HUES6 (cell line): ENCODE measurements around the gene CPLX3.

Source experiments
- H3K27ac ChIP-seq: 2 replicates; pipeline ENCODE4 v1.7.0; 2013; ENCODE audit warnings: low read depth, mild to moderate bottlenecking, low read length, inconsistent platforms
- H3K27me3 ChIP-seq: 2 replicates; pipeline ENCODE4 v1.6.1; 2013; ENCODE audit warnings: low read length; ENCODE audit not compliant: control insufficient read depth, insufficient read depth
- H3K36me3 ChIP-seq: 2 replicates; pipeline ENCODE4 v1.6.1; 2013; ENCODE audit warnings: low read length; ENCODE audit not compliant: control insufficient read depth, insufficient read depth
- H3K4me1 ChIP-seq: 2 replicates; pipeline ENCODE4 v1.6.1; 2013; ENCODE audit warnings: low read length; ENCODE audit not compliant: control insufficient read depth, insufficient read depth
- H3K4me3 ChIP-seq: 2 replicates; pipeline ENCODE4 v1.5.1; 2013; ENCODE audit warnings: low read depth, low read length
- H3K9ac ChIP-seq: one replicate; pipeline ENCODE4 v1.6.1; 2013; ENCODE audit warnings: mild to moderate bottlenecking, low read length
- H3K9me3 ChIP-seq: 2 replicates; pipeline ENCODE4 v1.6.1; 2013; ENCODE audit warnings: low read depth, low read length; ENCODE audit not compliant: control insufficient read depth, insufficient read depth

CPLX3 gene

DNA sequence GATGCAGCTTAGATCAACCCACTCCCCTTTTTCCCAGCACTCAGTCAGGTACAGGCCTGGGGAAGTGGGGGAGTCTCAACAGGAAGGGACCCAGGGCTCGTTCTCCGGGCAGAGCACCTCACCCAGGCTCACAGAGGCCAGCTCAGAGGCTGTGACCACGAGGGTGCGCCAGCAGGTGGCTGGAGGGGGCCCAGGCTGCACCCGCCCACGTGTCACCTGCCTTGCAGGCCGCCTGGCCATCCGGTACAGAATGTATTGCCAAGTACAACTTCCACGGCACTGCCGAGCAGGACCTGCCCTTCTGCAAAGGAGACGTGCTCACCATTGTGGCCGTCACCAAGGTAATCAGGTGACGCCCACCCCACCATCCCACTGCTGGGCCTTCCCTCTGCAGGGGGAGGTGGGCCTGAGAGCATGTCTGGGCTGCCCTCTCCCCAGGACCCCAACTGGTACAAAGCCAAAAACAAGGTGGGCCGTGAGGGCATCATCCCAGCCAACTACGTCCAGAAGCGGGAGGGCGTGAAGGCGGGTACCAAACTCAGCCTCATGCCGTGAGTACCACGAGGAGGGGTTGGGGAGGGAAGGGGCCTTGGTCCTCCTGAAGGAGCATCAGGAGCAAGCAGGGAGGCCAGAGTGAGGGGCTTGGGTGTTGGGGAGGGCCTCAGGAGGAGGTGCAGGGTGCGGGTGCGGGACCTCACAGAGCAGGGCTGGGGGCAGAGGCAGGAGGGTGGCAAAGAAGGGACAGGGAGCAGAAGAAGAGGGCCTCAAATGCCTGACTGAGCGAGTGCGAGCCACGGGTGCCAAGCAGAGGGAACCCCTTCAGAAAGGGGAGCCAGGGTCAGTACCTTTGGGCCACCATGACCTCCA, 27.8 kb upstream of the CPLX3 start:
- peaks cover 48% of the 10 kb centered on the region for H3K36me3 ChIP-seq
- H3K27ac ChIP-seq: no peak overlapping the region
- H3K4me3 ChIP-seq: no peak overlapping the region
- H3K4me1 ChIP-seq: peaks cover 4% of the 10 kb centered on the region; the same call in 1 of the 2 replicates
- H3K9me3 ChIP-seq: no peaks in the 10 kb centered on the region
- H3K9ac ChIP-seq: no peak overlapping the region
- H3K27me3 ChIP-seq: no peaks in the 10 kb centered on the region

GRCh38 chr15:74799255-74799855, 27.1 kb upstream of the CPLX3 start:
- no peaks in the 10 kb centered on the region for H3K9me3 ChIP-seq
- no peak overlapping the region for H3K27ac ChIP-seq
- peaks cover 56% of the 10 kb centered on the region for H3K36me3 ChIP-seq
- no peaks in the 10 kb centered on the region for H3K27me3 ChIP-seq
- no peak overlapping the region for H3K4me3 ChIP-seq
- H3K4me1 ChIP-seq: peaks cover 4% of the 10 kb centered on the region; the same call in 1 of the 2 replicates
- no peak overlapping the region for H3K9ac ChIP-seq

GRCh38 chr15:74799856-74800558, 26.4 kb upstream of the CPLX3 start:
- H3K27me3 ChIP-seq: no peaks in the 10 kb centered on the region
- H3K4me3 ChIP-seq: no peak overlapping the region
- peaks cover 58% of the 10 kb centered on the region for H3K36me3 ChIP-seq
- H3K27ac ChIP-seq: no peak overlapping the region
- H3K9me3 ChIP-seq: no peaks in the 10 kb centered on the region
- no peak overlapping the region for H3K9ac ChIP-seq
- peaks cover 4% of the 10 kb centered on the region; the same call in 1 of the 2 replicates for H3K4me1 ChIP-seq

DNA sequence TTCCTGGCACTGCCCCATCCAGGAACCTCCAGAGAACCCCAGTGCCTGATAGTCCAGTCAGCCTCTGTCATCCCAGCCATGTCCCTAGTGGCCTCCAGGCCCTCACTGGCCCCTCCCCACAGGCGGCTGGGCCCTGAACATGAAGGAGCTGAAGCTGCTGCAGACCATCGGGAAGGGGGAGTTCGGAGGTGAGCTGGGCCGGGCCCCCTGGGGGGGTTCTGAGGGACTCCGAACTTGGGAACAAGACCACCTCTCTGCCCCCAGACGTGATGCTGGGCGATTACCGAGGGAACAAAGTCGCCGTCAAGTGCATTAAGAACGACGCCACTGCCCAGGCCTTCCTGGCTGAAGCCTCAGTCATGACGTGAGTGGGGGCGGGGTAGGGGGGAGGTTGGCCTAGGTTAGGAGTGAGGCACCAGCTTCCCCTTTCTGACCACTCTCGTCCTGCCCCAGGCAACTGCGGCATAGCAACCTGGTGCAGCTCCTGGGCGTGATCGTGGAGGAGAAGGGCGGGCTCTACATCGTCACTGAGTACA, 25.8 kb upstream of the CPLX3 start:
- no peaks in the 10 kb centered on the region for H3K27me3 ChIP-seq
- H3K27ac ChIP-seq: no peak overlapping the region
- H3K36me3 ChIP-seq: peaks cover 60% of the 10 kb centered on the region
- H3K4me1 ChIP-seq: peaks cover 4% of the 10 kb centered on the region; the same call in 1 of the 2 replicates
- H3K4me3 ChIP-seq: no peak overlapping the region
- H3K9ac ChIP-seq: no peak overlapping the region
- no peaks in the 10 kb centered on the region for H3K9me3 ChIP-seq

- H3K9ac ChIP-seq: no peak overlapping the region
- H3K9me3 ChIP-seq: no peaks in the 10 kb centered on the region
- peaks cover 60% of the 10 kb centered on the region for H3K36me3 ChIP-seq
- H3K4me1 ChIP-seq: peaks cover 4% of the 10 kb centered on the region; the same call in 1 of the 2 replicates
- H3K27me3 ChIP-seq: no peaks in the 10 kb centered on the region
- H3K4me3 ChIP-seq: no peak overlapping the region
- no peak overlapping the region for H3K27ac ChIP-seq
These were observed 25.0 kb upstream of the CPLX3 start for GRCh38 chr15:74801311-74801997.

GRCh38 chr15:74802290-74802689, 24.1 kb upstream of the CPLX3 start:
- Histone ChIP-seq H3K27me3 (no peaks in the 10 kb centered on the region), H3K4me1 (peaks cover 4% of the 10 kb centered on the region; the same call in 1 of the 2 replicates), H3K36me3 (peaks cover 60% of the 10 kb centered on the region), H3K9ac (no peak overlapping the region), H3K4me3 (no peak overlapping the region), H3K9me3 (no peaks in the 10 kb centered on the region), H3K27ac (no peak overlapping the region)

- Histone ChIP-seq H3K36me3 (peaks cover 60% of the 10 kb centered on the region), H3K4me1 (peaks cover 4% of the 10 kb centered on the region; the same call in 1 of the 2 replicates), H3K27me3 (no peaks in the 10 kb centered on the region), H3K9ac (no peak overlapping the region), H3K4me3 (no peak overlapping the region), H3K27ac (no peak overlapping the region), H3K9me3 (no peaks in the 10 kb centered on the region)
These were observed 23.5 kb upstream of the CPLX3 start for GRCh38 chr15:74802862-74803447.

GRCh38 chr15:74804935-74805334, 21.5 kb upstream of the CPLX3 start:
- Histone ChIP-seq H3K4me3 (no peak overlapping the region), H3K27ac (no peak overlapping the region), H3K36me3 (peaks cover 43% of the 10 kb centered on the region), H3K9ac (no peak overlapping the region), H3K9me3 (no peaks in the 10 kb centered on the region), H3K4me1 (peaks cover 4% of the 10 kb centered on the region; the same call in 1 of the 2 replicates), H3K27me3 (no peaks in the 10 kb centered on the region)

GRCh38 chr15:74807282-74807681, 19.1 kb upstream of the CPLX3 start:
- H3K36me3 ChIP-seq: peaks cover 24% of the 10 kb centered on the region
- H3K27ac ChIP-seq: no peak overlapping the region
- no peaks in the 10 kb centered on the region for H3K9me3 ChIP-seq
- peaks cover 2% of the 10 kb centered on the region; the same call in 1 of the 2 replicates for H3K4me1 ChIP-seq
- no peaks in the 10 kb centered on the region for H3K27me3 ChIP-seq
- H3K9ac ChIP-seq: no peak overlapping the region
- no peak overlapping the region for H3K4me3 ChIP-seq
